RWPE2 (cell line): ENCODE measurements around the gene SRRM2.

Experiments used
- ATAC-seq: fragments of 200-7000 bp; cut with Tn5 transposase; 3 replicates; pipeline ENCODE4 v1.9.1; 2021; ENCODE audit warnings: low read depth
- DNase-seq: peaks from one replicate; pipeline ENCODE4 v3.0.0-alpha.2; 2020; ENCODE audit warnings: low spot score
- H3K27ac ChIP-seq: fragments of 450-650 bp; 2 replicates; pipeline ENCODE4 v1.5.1; 2017; ENCODE audit warnings: mild to moderate bottlenecking; ENCODE audit not compliant: poor library complexity, severe bottlenecking
- H3K27me3 ChIP-seq: fragments of 250-450 bp; sonication (Bioruptor Pico); 2 replicates; pipeline ENCODE4 v1.5.1; 2021; ENCODE audit warnings: mild to moderate bottlenecking, moderate library complexity; ENCODE audit not compliant: insufficient read depth, poor library complexity, severe bottlenecking
- H3K36me3 ChIP-seq: fragments of 250-450 bp; sonication (Bioruptor Pico); 2 replicates; pipeline ENCODE4 v1.5.1; 2020; ENCODE audit warnings: low read depth, mild to moderate bottlenecking, moderate library complexity
- H3K4me1 ChIP-seq: fragments of 250-450 bp; sonication (Bioruptor Pico); 2 replicates; pipeline ENCODE4 v1.5.1; 2021; ENCODE audit warnings: mild to moderate bottlenecking, moderate library complexity; ENCODE audit not compliant: insufficient read depth, poor library complexity, severe bottlenecking
- H3K4me3 ChIP-seq: fragments of 250-450 bp; sonication (Bioruptor Pico); 2 replicates; pipeline ENCODE4 v1.5.1; 2021; ENCODE audit warnings: mild to moderate bottlenecking, moderate library complexity; ENCODE audit not compliant: severe bottlenecking
- H3K9me3 ChIP-seq: fragments of 250-450 bp; sonication (Bioruptor Pico); 2 replicates; pipeline ENCODE4 v1.5.1; 2021; ENCODE audit warnings: mild to moderate bottlenecking, moderate library complexity; ENCODE audit not compliant: severe bottlenecking
- TF ChIP-seq, protein P1 (sequence below): fragments of 450-650 bp; IDR thresholded peaks from one replicate; pipeline ENCODE4 v1.5.1; 2017; ENCODE audit warnings: mild to moderate bottlenecking, moderate library complexity; ENCODE audit not compliant: poor library complexity, severe bottlenecking

Gene SRRM2

DNA sequence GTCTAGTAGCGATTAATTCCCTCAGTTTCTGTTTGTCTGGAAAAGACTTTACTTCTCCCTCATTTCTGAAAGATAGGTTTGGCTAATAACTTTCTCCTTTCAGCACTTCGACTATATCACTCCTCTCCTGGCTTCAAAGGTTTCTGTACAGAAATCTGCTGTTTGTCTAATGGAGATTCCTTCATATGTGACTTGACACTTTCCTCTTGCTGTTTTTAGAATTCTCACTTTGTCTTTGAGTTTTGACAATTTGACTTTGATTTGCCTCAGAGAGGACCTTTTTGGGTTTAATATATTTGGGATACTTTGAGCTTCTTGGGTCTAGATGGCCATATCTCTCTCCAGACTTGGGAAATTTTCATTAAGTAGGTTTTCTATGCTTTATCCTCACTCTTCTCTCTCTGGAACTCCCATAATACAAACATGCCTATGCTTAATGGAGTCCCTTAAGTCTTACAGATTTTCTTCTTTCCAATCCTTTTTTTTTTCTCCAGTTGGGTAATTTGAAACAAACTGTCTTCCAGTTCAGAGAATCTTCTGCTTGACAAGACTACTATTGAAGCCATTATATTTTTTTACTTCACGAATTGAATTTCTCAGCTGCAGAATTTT, 56.8 kb downstream of the SRRM2 start:
- no peaks in the 10 kb centered on the region for H3K27me3 ChIP-seq
- no peaks in the 10 kb centered on the region for H3K9me3 ChIP-seq
- no peak for DNase-seq
- no peak overlapping the region for H3K4me3 ChIP-seq
- H3K4me1 ChIP-seq = no peaks in the 10 kb centered on the region
- no peak for ATAC-seq
- TF ChIP-seq, protein P1, sequence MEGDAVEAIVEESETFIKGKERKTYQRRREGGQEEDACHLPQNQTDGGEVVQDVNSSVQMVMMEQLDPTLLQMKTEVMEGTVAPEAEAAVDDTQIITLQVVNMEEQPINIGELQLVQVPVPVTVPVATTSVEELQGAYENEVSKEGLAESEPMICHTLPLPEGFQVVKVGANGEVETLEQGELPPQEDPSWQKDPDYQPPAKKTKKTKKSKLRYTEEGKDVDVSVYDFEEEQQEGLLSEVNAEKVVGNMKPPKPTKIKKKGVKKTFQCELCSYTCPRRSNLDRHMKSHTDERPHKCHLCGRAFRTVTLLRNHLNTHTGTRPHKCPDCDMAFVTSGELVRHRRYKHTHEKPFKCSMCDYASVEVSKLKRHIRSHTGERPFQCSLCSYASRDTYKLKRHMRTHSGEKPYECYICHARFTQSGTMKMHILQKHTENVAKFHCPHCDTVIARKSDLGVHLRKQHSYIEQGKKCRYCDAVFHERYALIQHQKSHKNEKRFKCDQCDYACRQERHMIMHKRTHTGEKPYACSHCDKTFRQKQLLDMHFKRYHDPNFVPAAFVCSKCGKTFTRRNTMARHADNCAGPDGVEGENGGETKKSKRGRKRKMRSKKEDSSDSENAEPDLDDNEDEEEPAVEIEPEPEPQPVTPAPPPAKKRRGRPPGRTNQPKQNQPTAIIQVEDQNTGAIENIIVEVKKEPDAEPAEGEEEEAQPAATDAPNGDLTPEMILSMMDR = no peak
- H3K36me3 ChIP-seq = no peaks in the 10 kb centered on the region
- H3K27ac ChIP-seq = no peak overlapping the region

DNA sequence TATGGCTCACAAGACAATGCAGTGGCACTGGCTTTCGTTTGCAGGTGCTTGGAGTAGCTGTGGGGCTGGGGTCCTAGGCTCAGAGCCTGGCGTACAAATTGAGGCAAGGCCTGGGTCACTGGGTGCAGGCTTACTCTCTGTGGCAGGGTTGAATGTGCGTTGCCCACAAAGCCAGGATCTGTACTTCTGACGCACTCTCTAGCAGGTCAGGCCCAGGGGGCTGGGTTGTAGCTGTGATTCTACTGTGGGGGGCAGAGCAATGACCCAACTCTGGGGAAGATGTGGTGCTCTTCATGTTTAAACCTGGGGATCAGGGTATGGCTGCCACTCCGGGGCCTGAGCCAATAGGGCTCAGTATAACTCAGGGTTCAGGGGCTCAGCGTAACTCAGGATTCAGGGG, 58.2 kb downstream of the SRRM2 start:
- H3K4me1 ChIP-seq = no peaks in the 10 kb centered on the region
- H3K27me3 ChIP-seq = no peaks in the 10 kb centered on the region
- no peak overlapping the region for H3K27ac ChIP-seq
- no peak overlapping the region for H3K4me3 ChIP-seq
- peak; percentile 36 for DNase-seq
- H3K36me3 ChIP-seq = no peaks in the 10 kb centered on the region
- TF ChIP-seq, protein P1 = no peak
- ATAC-seq = no peak
- H3K9me3 ChIP-seq = no peaks in the 10 kb centered on the region

DNA sequence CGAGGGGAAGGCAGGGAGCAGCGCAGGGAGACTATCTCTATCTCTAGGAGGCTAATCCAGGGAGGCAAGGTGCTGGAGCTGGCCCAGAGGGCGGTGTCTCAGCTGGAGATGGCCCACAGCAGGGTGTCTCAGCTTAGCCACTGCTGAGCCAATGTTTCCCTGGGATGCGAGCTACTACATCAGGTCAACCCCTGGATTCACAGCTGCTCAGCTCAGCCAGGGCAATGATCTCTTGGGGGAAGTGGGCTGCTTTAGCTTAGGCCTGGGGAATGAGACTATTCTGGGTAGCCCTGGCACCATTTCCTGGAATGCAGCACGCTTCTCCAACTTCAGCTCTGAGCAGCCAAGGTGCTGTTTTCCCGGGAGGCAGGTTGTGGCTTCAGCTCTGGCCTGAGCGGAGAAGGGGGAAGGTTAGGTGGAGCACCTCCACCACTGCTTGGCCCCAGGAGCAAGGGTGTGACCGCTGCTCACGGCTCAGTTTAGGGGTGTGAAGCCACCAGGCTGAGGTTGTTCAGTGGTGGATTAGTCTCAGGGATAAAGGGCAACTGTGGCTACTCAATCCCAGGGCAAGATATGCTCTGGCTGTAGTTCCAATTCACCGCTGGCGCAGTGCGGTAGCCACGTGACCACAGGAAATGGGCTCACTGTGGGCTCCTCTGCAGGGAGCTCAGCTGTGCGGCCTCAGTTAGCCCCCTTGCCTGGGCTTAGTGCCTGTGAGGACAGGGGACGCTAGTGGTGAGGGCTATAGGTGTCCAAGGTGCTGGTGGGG, 59.4 kb downstream of the SRRM2 start:
- Histone ChIP-seq H3K27me3 (no peaks in the 10 kb centered on the region), H3K9me3 (no peaks in the 10 kb centered on the region), H3K27ac (no peak overlapping the region)

DNA sequence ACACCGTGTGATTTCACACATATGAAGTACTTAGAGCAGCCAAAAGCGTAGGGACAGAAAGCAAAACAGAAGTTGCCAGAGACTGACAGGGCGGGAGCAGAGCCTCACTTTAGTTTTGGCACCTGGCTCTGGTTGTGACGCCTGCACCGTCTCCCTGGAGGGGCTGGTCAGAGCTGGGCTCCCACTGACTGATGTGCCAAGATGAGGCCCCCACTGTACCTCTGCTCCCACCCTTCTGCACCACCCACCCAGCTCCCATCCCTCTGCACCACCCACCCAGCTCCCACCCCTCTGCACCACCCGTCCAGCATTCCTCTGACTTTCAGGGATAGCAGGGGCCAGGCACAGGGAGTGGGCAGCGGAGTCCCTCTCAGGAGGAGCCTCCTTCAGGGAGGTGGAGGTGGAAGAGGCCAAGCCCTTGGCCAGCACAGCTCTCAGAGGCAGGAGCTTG, 61.4 kb downstream of the SRRM2 start:
- TF ChIP-seq, protein P1 = no peak
- Histone ChIP-seq H3K27me3 (no peaks in the 10 kb centered on the region), H3K4me1 (no peaks in the 10 kb centered on the region), H3K27ac (no peak overlapping the region), H3K4me3 (no peak overlapping the region), H3K9me3 (no peaks in the 10 kb centered on the region), H3K36me3 (no peaks in the 10 kb centered on the region)
- peak; percentile 42 for DNase-seq
- no peak for ATAC-seq

More for the DNA sequence above, 59.4 kb downstream of the SRRM2 start:
- no peak overlapping the region for H3K4me3 ChIP-seq
- ATAC-seq (no peak), DNase-seq (peak; percentile 33)
- H3K4me1 ChIP-seq = no peaks in the 10 kb centered on the region
- TF ChIP-seq, protein P1 = no peak
- no peaks in the 10 kb centered on the region for H3K36me3 ChIP-seq
